Right ventricle myocardium superior (tissue), 1 donor: ENCODE measurements around the gene TOGARAM2. TPM values are rescaled to one million over a fixed set of nuclear protein-coding genes. Genes with fewer than 3 reads are reported as not detected.

Experiments
- ATAC-seq: fragments of 200-7000 bp; cut with Tn5 transposase; one replicate; pipeline ENCODE4 v1.9.1; 2020; ENCODE audit warnings: mild to moderate bottlenecking; ENCODE audit not compliant: poor library complexity
- DNase-seq: peaks from one replicate; pipeline ENCODE4 v3.0.0-alpha.2; 2020
- intact Hi-C: fragments of 100-400 bp; cut with DNase I; formaldehyde crosslinking; loops from one replicate; pipeline ENCODE4 v1.11.2; 2022
- long read RNA-seq: library from polyadenylated mRNA; unstranded; transcript quantifications from one replicate; pipeline ENCODE4 v2.0.0, GENCODE V29; 2021
- total RNA-seq: library from RNA; stranded (reverse); fragmentation: NEBNext Ultra II Directional; extraction: Animal tissue kit (Norgen Biotek cat#: 25700); gene quantifications from one replicate; pipeline ENCODE4 v1.2.1, GENCODE V29; 2021
- donor health status: DM: no; HTN: yes; CAD: no; lungs with severe emphysema.

Gene TOGARAM2
- 42.8 TPM for total RNA-seq
- long read RNA-seq, transcript TOGARAM2-206 (11 exons, 1,932 nt) = major isoform, 27 of 79 reads
- long read RNA-seq, partial matches to known transcripts = 13 of 79 reads
- long read RNA-seq, other reads (novel, unspliced or antisense) = 39 of 79 reads

DNA sequence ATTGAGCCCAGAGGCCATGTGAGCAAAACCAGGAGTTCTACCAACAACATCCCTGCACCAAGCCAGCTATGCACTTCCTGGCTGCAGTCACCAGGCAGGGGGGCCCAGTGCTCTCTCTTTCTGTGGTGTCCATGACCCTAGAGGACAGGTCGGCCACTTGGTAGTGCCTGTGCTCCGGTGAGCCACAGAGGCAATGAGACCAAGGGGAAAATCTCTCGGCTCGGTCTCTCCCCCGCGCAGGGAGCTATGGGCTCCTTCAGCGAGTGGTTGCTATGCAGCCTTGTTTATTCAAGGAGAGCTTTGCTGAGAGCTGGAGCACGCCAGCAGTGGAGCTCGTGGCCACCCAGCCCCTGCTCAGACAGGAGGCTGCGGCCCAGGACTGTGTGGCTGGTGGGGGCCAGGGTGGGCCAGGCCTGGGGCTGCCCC, at the start of gene TOGARAM2:
Gene TOGARAM2, plus strand, starts transcription at position 283 of the 426 bp plus-strand sequence. CDS start 13,537 bp downstream, outside the sequence.
- ATAC-seq (peak; percentile 78), DNase-seq (no peak)
- intact Hi-C loops = no loop called here

DNA sequence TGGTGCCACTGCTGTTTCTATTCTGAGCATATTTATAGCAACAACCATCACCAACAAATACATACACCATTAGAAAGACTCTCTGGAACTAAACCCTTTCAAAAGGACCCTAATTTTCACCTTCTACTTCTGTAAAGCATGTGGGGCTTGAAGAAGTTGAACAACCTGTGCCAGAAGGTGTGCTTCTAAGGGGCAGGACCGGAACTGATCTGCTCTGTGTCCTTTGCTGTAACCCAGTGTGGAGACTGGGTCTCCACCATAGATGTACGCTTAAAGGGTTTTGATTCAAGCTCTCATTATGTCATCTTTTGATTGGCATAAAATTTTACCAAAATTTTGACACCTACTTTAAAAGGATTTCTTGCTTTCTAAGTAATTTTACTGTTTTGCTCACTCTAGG, 46.3 kb upstream of the TOGARAM2 start:
- intact Hi-C loops = no loop called here
- ATAC-seq (no peak), DNase-seq (no peak)

- intact Hi-C loops = no loop called here
- no peak for ATAC-seq
- no peak for DNase-seq
Measured at GRCh38 chr2:28941008-28941407, 40.1 kb upstream of the TOGARAM2 start.

DNA sequence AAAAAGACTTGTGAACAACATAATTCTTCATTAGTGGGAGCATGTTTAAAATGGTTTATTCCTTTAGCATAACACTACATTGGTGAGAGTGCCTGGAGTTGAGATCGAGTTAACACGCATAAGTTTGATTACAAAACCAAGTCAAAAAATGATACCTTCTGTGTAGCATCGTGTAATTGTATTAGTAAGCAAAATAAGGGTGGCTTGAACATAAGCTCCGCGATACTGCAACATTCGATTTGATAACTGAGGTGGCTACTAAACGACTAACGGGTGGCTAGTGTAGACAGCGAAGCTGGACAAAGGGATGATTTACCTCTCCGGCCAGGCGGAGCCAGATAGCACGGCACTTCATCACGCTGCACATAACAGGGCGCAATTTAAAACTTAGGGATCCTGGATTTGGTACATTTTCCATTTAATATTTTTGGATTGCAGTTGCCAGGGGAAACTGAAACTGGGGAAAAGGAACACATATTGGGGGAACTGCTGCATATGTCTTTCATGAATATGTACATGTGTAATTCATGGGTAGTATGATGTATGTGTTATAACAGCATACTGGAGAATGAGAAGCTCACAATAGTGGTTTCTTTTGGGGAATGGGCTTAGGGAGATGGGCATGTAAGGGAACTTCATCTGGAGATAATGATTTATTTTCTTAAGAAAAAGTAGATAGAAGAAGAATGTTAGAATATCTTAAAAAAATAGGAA, 36.4 kb upstream of the TOGARAM2 start:
- ATAC-seq = no peak
- intact Hi-C loops = no loop called here
- DNase-seq = no peak

DNA sequence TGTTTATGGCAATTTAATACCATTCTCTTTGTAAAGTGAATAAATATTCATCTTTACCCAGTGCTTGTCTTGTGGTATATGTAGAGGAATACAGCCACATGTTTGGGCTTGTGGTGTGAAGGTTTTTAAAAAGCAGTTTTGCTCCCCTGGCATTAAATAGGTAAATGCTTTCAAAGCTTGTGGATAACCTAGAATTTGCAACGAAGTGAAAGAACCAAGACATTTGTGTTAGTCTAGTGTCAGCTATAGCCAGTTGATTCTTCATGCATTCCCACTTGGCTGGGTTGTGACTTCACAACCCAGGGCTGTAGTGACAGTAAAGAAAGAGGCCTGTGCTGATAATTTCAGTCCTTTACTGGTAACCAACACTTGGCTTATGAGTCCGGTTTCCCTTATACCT, 32.9 kb upstream of the TOGARAM2 start:
- intact Hi-C loops = no loop called here
- ATAC-seq (no peak), DNase-seq (no peak)

- no peak for ATAC-seq
- DNase-seq = no peak
- intact Hi-C loops = no loop called here
Measured at GRCh38 chr2:28949190-28949589, 31.9 kb upstream of the TOGARAM2 start.

DNA sequence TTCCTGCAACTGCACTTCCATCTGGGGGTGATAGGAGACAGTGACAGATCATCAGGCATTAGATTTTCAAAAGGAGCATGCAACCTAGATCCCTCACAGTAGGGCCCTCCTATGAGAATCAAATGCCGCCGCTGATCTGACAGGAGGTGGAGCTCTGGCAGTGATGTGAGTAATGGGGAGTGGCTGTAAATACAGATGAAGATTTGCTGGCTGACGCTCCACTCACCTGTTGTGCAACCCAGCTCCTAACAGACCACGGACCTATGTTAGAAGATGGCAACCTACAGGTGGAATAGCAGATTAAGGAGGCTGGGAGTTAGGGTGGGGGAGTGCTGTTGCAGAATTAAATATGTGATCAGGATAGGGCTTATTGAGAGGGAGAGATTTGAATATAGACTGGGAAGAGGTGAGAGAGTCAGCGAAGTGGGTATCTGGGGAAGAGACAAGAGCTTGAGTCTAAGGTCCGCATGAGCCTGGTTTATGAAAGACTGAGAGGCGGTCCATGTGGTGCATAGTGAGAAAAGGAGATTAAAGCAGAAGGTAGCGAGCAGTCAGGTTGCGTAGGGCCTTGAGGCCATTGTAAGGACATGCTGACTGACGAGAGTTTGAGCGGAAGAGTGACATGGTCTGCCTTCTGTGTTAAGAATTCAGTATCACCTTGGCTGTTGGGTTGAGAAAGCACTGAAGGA, 31.3 kb upstream of the TOGARAM2 start:
- ATAC-seq (no peak), DNase-seq (no peak)
- intact Hi-C loops = loop anchor here (10.0 kb wide), 1 partner anchor 975 kb away; the partner anchor contains the start of gene ALK

GRCh38 chr2:28950941-28951630, 30.0 kb upstream of the TOGARAM2 start:
- ATAC-seq (no peak), DNase-seq (no peak)
- intact Hi-C loops = loop anchor here (10.0 kb wide), 1 partner anchor 974 kb away; the partner anchor contains the start of gene ALK

DNA sequence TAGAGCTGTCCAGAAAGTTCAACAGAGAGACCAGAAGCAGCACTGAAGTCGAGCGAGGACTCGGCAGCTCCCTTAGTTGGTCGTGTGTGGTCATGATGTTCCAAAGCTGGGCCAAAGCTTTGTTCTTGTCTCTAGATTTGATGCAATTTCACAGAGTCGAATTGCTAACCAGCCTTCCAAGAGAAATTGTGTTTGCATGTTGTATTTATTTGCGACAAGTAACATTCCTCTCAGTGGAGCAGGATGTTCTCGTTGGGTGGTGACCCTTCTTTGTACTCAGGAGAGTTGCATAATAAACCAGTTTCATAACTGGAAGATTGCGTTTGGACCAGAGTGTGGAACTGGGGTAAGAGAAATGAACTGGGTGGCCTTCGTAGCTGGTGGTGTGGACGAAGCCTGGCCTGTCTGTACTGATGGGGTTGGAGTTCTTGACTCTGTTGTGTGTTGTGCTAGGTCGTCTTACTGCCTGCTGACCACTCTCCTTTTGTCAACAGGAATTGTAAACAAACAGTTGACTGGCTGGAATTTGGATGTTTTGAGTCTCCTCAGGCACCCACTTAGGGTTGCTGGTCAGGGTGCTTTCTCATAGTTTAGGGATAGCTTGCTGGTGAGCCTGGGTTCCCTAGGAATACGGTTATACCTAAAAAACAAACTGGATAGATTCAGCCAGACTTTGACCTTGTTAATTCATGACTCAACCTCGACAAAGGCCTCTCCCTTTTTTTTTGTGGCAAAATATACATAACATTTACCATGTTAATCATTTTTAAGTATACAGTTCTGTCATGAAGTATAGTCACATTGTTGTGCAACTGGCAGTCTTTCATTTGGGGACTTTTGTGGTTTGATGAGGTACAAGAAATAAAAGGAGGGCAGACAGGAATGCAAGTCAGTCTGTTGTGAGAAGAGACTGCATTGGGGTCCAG, 28.9 kb upstream of the TOGARAM2 start:
- intact Hi-C loops = loop anchor here (10.0 kb wide), 1 partner anchor 973 kb away; the partner anchor contains the start of gene ALK
- ATAC-seq (peak; percentile 82), DNase-seq (no peak)

DNA sequence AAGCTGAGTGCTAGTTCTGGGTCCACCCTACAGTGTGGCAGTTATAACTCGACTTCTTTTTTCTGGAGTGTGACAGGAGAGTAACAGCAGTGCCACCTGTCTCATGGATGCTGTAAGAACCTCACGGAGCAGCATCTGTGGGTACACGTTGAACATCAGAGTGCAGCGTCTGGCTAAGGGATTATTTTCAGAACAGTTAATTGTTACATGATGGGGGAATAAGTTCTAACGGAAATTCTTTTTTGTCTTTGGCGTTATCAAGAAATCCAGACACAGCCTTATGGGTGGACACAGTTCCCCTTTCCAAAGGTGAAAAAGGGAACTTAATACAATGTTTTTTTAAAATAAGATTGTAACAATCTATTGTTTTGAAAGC, 28.3 kb upstream of the TOGARAM2 start:
- no peak for DNase-seq
- intact Hi-C loops = loop anchor here (10.0 kb wide), 1 partner anchor 972 kb away; the partner anchor contains the start of gene ALK
- ATAC-seq = peak; percentile 13

DNA sequence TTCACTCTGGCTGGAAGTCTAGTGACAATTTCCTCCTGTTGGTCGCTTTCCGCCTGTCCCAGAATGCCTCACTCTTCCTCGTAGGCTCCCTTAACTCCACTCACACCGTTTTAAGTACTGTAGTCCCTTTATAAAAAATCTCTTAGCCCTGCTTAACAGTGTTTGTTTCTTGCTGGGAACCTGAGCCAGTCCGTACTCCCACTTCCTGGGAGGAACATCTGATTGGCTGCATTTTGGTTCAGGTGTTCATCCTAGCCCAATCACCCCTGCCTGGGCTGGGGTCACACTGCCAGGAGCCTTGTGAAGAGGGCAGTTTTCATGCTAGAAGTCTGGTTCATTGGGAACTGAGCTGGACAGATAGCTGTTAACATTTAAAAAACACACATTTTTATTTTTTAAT, 25.6 kb upstream of the TOGARAM2 start:
- intact Hi-C loops = loop anchor here (5.0 to 10.0 kb wide), 2 partner anchors 887 to 969 kb away; partner anchors contain the start of gene ALK
- ATAC-seq = no peak
- DNase-seq = no peak

DNA sequence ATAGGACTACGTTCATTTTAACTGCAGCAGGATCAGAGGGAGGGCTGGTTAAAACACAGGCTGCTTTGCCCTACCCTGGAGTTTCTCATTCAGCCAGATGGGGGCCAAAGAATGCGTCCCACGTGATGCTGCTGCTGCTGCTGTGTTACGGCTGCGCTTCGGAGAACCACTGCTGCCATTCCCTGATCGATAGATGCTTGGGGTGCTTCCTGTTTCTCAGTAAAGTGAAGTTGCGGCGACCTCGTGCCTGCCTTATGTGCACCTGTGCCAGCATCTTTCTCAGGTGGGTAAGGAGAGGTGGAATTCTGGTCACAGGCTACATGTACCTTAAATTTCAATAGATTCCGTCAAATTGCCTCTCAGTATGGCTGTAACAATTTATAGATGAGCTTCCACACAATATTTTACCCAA, 24.7 kb upstream of the TOGARAM2 start:
- peak; percentile 57 for DNase-seq
- ATAC-seq = no peak
- intact Hi-C loops = loop anchor here (5.0 to 10.0 kb wide), 2 partner anchors 886 to 968 kb away; partner anchors contain the start of gene ALK

GRCh38 chr2:28956890-28957289, 24.2 kb upstream of the TOGARAM2 start:
- DNase-seq (no peak), ATAC-seq (no peak)
- intact Hi-C loops = loop anchor here (5.0 to 10.0 kb wide), 2 partner anchors 885 to 968 kb away; partner anchors contain the start of gene ALK

GRCh38 chr2:28958689-28959088, 22.4 kb upstream of the TOGARAM2 start:
- intact Hi-C loops = loop anchor here (2.0 to 10.0 kb wide), 3 partner anchors 236 to 966 kb away; partner anchors contain the start of gene ALK
- ATAC-seq (peak; percentile 93), DNase-seq (peak; percentile 72)

GRCh38 chr2:28960401-28960800, 20.7 kb upstream of the TOGARAM2 start:
- DNase-seq (no peak), ATAC-seq (no peak)
- intact Hi-C loops = no loop called here

- intact Hi-C loops = no loop called here
Measured at GRCh38 chr2:28962505-28962904, 18.6 kb upstream of the TOGARAM2 start.

GRCh38 chr2:28970464-28971160, 10.5 kb upstream of the TOGARAM2 start:
- no peak for DNase-seq
- no peak for ATAC-seq
- intact Hi-C loops = no loop called here

More at GRCh38 chr2:28962505-28962904, 18.6 kb upstream of the TOGARAM2 start:
- no peak for DNase-seq
- ATAC-seq = no peak
